ENCODE data around the gene FGR.

GRCh38 chr1:27575840-27576331, 59.1 kb downstream of the FGR start:
- TF ChIP-seq MXI1 (IDR thresholded peaks at IDR 0.05; ENCODE audit: low read depth, low read length) (no peak), CTCF (IDR thresholded peaks at IDR 0.05) (0 out of 2 replicates have a peak, but pooled peaks have one; percentile 11), RCOR1 (IDR thresholded peaks at IDR 0.05; ENCODE audit: low read length) (no peak)
